ENCODE measurements around the gene RGS7. TPM values are rescaled to one million over a fixed set of nuclear protein-coding genes. Genes with fewer than 3 reads are reported as not detected.

RGS7 gene
- total RNA-seq, 4 donors from 2014 or later, result 0.27 TPM; not detected in 3

- no peaks in the 10 kb centered on the region for H3K9me3 ChIP-seq
- H3K27me3 ChIP-seq, result no peaks in the 10 kb centered on the region
- no peaks in the 10 kb centered on the region for H3K36me3 ChIP-seq
- H3K4me1 ChIP-seq, result no peaks in the 10 kb centered on the region
- TF ChIP-seq POLR2AphosphoS5 (IDR thresholded peaks at IDR 0.05) (no peak), EP300 (IDR thresholded peaks at IDR 0.05) (no peak), CTCF (IDR thresholded peaks at IDR 0.05) (no peak), POLR2A (IDR thresholded peaks at IDR 0.05) (no peak)
- no peak for ATAC-seq
- H3K4me3 ChIP-seq, result no peak overlapping the region
- WGBS, 2 donors (ENCODE audit: low coverage in 1 of 2), result 44 to 78% methylated on average over 5 of the region's 5 CpGs
- H3K27ac ChIP-seq, result no peak overlapping the region
Measured at GRCh38 chr1:241113557-241113956, 243.4 kb downstream of the RGS7 start.

DNA sequence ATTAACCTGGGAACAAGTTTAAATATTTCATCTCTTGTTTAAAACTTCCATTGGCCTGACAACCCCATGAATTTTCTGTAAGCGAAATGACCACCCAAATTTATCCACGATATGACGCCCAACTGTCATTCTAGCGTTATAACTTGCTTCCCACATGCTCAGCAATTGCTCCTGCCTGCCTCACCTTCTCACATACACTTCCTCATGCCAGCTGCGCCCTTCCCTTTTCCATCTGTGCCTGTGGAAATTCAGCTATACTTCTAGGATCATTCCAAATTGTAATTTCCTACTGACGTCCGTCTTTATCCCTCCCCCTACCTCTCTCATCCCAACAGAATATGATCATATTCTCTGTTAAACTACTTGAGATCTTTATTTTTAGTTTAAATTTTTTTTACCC is 248.0 kb downstream of the RGS7 start:
- TF ChIP-seq EP300 (IDR thresholded peaks at IDR 0.05), result no peak
- no peak for TF ChIP-seq CTCF (IDR thresholded peaks at IDR 0.05)
- no peak for TF ChIP-seq POLR2AphosphoS5 (IDR thresholded peaks at IDR 0.05)
- no peak for TF ChIP-seq POLR2A (IDR thresholded peaks at IDR 0.05)
- Histone ChIP-seq H3K27ac (no peak overlapping the region), H3K4me3 (no peak overlapping the region), H3K36me3 (no peaks in the 10 kb centered on the region), H3K4me1 (no peaks in the 10 kb centered on the region), H3K9me3 (no peaks in the 10 kb centered on the region), H3K27me3 (no peaks in the 10 kb centered on the region)
- no peak for ATAC-seq
- WGBS, 2 donors (ENCODE audit: low coverage in 1 of 2), result 80 to 83% methylated on average over 7 of the region's 7 CpGs

GRCh38 chr1:241105147-241105546 is 251.9 kb downstream of the RGS7 start:
- Histone ChIP-seq H3K27me3 (no peaks in the 10 kb centered on the region), H3K9me3 (no peaks in the 10 kb centered on the region), H3K4me1 (no peaks in the 10 kb centered on the region), H3K27ac (no peak overlapping the region), H3K4me3 (no peak overlapping the region), H3K36me3 (no peaks in the 10 kb centered on the region)
- no peak for ATAC-seq
- 57 to 72% methylated on average over 3 of the region's 3 CpGs for WGBS, 2 donors (ENCODE audit: low coverage in 1 of 2)
- TF ChIP-seq CTCF (IDR thresholded peaks at IDR 0.05) (no peak), POLR2AphosphoS5 (IDR thresholded peaks at IDR 0.05) (no peak), EP300 (IDR thresholded peaks at IDR 0.05) (no peak), POLR2A (IDR thresholded peaks at IDR 0.05) (no peak)

- whole genome bisulfite sequencing, 2 donors (ENCODE audit: low coverage in 1 of 2), result 20 to 36% methylated on average over 1 of the region's 1 CpG
- no peaks in the 10 kb centered on the region for H3K36me3 ChIP-seq
- H3K9me3 ChIP-seq, result no peaks in the 10 kb centered on the region
- no peak overlapping the region for H3K27ac ChIP-seq
- no peaks in the 10 kb centered on the region for H3K27me3 ChIP-seq
- H3K4me3 ChIP-seq, result no peak overlapping the region
- TF ChIP-seq CTCF (IDR thresholded peaks at IDR 0.05) (no peak), EP300 (IDR thresholded peaks at IDR 0.05) (no peak), POLR2A (IDR thresholded peaks at IDR 0.05) (no peak), POLR2AphosphoS5 (IDR thresholded peaks at IDR 0.05) (no peak)
- no peak for ATAC-seq
- no peaks in the 10 kb centered on the region for H3K4me1 ChIP-seq
Measured at GRCh38 chr1:241102664-241103063, 254.3 kb downstream of the RGS7 start.

- no peaks in the 10 kb centered on the region for H3K4me1 ChIP-seq
- no peaks in the 10 kb centered on the region for H3K9me3 ChIP-seq
- ATAC-seq, result no peak
- 21 to 56% methylated on average over 2 to 3 of the region's 3 CpGs for WGBS, 2 donors (ENCODE audit: low coverage in 1 of 2)
- H3K4me3 ChIP-seq, result no peak overlapping the region
- H3K27me3 ChIP-seq, result no peaks in the 10 kb centered on the region
- H3K36me3 ChIP-seq, result no peaks in the 10 kb centered on the region
- H3K27ac ChIP-seq, result no peak overlapping the region
- TF ChIP-seq POLR2A (IDR thresholded peaks at IDR 0.05), result no peak
- no peak for TF ChIP-seq CTCF (IDR thresholded peaks at IDR 0.05)
- no peak for TF ChIP-seq EP300 (IDR thresholded peaks at IDR 0.05)
- TF ChIP-seq POLR2AphosphoS5 (IDR thresholded peaks at IDR 0.05), result no peak
Measured at GRCh38 chr1:241101622-241102021, 255.4 kb downstream of the RGS7 start.

Data from gastroesophageal sphincter (tissue), 4 donors.